HepG2 (cell line): ENCODE measurements around the gene STAM.

Experiments used
- FOXJ3 ChIP-seq: sonication (generic); formaldehyde crosslinking; IDR thresholded peaks from 2 replicates; pipeline ENCODE4 v1.4.0; 2020; ENCODE audit warnings: missing genetic modification reagents, mild to moderate bottlenecking, borderline replicate concordance
- POLR2A ChIP-seq, 2 experiments: IDR thresholded peaks; 2 replicates each; pipeline ENCODE4 v1.6.1; 2011; ENCODE audit warnings: low read depth in 2 of 2, low read length in 2 of 2, mild to moderate bottlenecking in 1 of 2, moderate library complexity in 1 of 2; ENCODE audit not compliant: insufficient read depth in 1 of 2
- ZNF644 ChIP-seq: IDR thresholded peaks from 2 replicates; pipeline ENCODE4 v1.6.1; 2016; ENCODE audit warnings: low read depth
- TF ChIP-seq, protein P1 (sequence below): sonication (generic); formaldehyde crosslinking; IDR thresholded peaks from 2 replicates; pipeline ENCODE4 v1.9.0; 2021; ENCODE audit warnings: missing genetic modification reagents, mild to moderate bottlenecking, borderline replicate concordance
- TF ChIP-seq, protein P2 (sequence below): sonication (generic); formaldehyde crosslinking; IDR thresholded peaks from 2 replicates; pipeline ENCODE4 v1.5.0; 2020; ENCODE audit warnings: mild to moderate bottlenecking, missing genetic modification reagents, moderate library complexity
- TF ChIP-seq, protein P3 (sequence below): sonication (generic); formaldehyde crosslinking; IDR thresholded peaks from 2 replicates; pipeline ENCODE4 v1.8.1; 2022; ENCODE audit warnings: low read depth, mild to moderate bottlenecking, missing genetic modification reagents
- TF ChIP-seq, protein P4 (sequence below): sonication (generic); formaldehyde crosslinking; IDR thresholded peaks from 2 replicates; pipeline ENCODE4 v1.4.0; 2020; ENCODE audit warnings: missing genetic modification reagents

DNA sequence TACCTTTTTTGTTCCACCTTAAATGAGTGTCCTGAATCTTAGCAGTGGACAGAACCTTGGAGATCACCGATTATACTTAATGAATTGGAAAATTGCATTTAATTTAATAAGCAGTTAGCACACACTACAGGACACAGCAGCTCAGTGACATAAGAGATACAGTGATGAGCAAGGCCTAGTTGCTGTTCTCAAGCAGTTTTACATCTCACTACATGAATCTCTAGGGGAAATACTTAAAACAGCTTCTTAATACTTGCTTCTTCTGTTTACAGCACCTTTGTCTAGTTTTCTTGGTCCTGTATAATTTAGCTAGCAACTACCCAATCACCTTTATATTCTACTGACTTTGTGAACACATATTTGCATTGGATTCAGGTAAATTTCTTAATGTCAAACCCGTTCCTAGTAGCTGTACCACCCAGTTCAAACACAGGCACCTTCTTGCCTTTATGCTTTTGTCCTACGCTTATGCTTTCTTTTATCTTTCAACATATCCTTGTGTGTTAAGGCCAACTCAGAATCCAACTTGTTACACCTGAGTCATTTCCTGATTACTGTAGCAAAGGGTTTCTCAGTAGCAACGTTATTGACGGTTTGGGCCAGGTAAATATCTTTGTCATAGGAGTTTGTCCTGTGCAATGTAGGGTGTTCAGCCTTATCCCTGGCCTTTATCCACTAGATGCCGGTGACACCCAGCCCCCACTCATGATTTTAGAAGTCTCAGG lies 1.8 kb downstream of the STAM start:
- TF ChIP-seq FOXJ3 (CRISPR knock-in tag): no peak
- TF ChIP-seq, protein P1, sequence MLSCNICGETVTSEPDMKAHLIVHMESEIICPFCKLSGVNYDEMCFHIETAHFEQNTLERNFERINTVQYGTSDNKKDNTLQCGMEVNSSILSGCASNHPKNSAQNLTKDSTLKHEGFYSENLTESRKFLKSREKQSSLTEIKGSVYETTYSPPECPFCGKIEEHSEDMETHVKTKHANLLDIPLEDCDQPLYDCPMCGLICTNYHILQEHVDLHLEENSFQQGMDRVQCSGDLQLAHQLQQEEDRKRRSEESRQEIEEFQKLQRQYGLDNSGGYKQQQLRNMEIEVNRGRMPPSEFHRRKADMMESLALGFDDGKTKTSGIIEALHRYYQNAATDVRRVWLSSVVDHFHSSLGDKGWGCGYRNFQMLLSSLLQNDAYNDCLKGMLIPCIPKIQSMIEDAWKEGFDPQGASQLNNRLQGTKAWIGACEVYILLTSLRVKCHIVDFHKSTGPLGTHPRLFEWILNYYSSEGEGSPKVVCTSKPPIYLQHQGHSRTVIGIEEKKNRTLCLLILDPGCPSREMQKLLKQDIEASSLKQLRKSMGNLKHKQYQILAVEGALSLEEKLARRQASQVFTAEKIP (CRISPR knock-in tag): no peak
- TF ChIP-seq POLR2A (IDR thresholded peaks at IDR 0.05; ENCODE audit: insufficient read depth in 1 of 2, low read depth in 2 of 2, low read length in 2 of 2): no peak; a peak in 1 of 4 replicates
- TF ChIP-seq, protein P2, sequence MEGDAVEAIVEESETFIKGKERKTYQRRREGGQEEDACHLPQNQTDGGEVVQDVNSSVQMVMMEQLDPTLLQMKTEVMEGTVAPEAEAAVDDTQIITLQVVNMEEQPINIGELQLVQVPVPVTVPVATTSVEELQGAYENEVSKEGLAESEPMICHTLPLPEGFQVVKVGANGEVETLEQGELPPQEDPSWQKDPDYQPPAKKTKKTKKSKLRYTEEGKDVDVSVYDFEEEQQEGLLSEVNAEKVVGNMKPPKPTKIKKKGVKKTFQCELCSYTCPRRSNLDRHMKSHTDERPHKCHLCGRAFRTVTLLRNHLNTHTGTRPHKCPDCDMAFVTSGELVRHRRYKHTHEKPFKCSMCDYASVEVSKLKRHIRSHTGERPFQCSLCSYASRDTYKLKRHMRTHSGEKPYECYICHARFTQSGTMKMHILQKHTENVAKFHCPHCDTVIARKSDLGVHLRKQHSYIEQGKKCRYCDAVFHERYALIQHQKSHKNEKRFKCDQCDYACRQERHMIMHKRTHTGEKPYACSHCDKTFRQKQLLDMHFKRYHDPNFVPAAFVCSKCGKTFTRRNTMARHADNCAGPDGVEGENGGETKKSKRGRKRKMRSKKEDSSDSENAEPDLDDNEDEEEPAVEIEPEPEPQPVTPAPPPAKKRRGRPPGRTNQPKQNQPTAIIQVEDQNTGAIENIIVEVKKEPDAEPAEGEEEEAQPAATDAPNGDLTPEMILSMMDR (CRISPR knock-in tag): no peak
- TF ChIP-seq, protein P3, sequence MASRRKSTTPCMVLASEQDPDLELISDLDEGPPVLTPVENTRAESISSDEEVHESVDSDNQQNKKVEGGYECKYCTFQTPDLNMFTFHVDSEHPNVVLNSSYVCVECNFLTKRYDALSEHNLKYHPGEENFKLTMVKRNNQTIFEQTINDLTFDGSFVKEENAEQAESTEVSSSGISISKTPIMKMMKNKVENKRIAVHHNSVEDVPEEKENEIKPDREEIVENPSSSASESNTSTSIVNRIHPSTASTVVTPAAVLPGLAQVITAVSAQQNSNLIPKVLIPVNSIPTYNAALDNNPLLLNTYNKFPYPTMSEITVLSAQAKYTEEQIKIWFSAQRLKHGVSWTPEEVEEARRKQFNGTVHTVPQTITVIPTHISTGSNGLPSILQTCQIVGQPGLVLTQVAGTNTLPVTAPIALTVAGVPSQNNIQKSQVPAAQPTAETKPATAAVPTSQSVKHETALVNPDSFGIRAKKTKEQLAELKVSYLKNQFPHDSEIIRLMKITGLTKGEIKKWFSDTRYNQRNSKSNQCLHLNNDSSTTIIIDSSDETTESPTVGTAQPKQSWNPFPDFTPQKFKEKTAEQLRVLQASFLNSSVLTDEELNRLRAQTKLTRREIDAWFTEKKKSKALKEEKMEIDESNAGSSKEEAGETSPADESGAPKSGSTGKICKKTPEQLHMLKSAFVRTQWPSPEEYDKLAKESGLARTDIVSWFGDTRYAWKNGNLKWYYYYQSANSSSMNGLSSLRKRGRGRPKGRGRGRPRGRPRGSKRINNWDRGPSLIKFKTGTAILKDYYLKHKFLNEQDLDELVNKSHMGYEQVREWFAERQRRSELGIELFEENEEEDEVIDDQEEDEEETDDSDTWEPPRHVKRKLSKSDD (CRISPR knock-in tag): no peak
- TF ChIP-seq, protein P4, sequence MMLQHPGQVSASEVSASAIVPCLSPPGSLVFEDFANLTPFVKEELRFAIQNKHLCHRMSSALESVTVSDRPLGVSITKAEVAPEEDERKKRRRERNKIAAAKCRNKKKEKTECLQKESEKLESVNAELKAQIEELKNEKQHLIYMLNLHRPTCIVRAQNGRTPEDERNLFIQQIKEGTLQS (CRISPR knock-in tag): no peak
- TF ChIP-seq ZNF644 (CRISPR knock-in tag): no peak
